NCI-H1105 (cell line): ENCODE measurements around the gene CPLX3.

ENCODE experiments used
- DNase-seq: peaks from one replicate; lab custom pipeline; 2025; lab: John Stamatoyannopoulos, UW

The CPLX3 gene

DNA sequence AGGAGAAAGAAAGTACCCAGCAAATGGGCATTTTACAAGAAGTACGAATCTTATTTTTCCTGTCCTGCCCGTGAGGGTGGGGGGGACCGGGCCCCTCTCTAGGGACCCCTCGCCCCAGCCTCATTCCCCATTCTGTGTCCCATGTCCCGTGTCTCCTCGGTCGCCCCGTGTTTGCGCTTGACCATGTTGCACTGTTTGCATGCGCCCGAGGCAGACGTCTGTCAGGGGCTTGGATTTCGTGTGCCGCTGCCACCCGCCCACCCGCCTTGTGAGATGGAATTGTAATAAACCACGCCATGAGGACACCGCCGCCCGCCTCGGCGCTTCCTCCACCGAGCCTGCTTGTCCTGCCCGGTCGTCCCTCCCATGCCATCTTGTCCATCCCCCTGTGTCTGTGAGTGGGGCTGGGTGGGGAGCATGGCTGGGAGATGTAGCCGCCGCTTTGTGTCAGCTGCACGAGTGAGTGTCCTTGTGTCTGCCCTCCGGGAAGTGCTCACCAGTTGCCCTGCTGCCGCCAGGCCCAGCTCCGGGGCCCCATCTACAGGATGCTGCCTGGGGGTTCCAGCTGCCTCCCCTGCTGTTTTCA is 23.5 kb upstream of the CPLX3 start:
- DNase-seq, result no peak

DNA sequence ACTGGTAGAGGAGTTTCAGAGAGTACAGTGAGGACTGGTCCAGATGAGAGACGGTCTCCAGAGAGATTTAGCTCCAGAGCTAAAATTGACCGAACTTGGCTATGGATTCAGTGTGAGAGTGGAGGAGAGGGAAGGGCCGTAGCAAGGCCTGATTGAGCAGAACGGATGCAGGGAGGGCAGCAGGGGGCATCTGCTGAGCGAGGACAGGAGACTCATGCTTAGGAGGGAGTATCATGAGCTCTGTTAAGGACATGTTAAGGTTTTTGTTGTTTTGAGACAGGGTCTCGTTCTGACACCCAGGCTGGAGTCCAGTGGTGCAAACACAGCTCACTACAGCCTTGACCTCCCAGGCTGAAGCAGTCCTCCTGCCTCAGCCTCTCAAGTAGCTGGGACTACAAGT is 21.5 kb upstream of the CPLX3 start:
- DNase-seq, result no peak

DNA sequence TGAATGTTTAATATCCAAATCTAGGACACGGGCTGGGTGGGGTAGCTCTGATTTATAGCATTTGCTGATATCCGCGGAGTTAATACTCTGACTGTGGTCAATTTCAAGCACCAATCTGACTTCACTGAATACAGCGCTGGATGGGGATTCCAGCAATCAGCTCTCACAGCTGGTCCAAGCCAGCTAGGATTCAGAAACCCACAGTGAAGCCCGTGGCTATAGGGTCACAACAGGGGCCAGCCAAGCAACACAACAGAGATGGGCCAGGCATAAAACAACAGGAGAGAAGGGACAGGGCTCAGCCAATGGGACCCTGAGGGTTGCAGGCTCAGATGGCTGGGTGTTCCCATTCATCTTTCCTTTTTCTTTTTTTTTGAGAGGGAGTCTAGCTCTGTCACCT is 19.1 kb upstream of the CPLX3 start:
- no peak for DNase-seq

DNA sequence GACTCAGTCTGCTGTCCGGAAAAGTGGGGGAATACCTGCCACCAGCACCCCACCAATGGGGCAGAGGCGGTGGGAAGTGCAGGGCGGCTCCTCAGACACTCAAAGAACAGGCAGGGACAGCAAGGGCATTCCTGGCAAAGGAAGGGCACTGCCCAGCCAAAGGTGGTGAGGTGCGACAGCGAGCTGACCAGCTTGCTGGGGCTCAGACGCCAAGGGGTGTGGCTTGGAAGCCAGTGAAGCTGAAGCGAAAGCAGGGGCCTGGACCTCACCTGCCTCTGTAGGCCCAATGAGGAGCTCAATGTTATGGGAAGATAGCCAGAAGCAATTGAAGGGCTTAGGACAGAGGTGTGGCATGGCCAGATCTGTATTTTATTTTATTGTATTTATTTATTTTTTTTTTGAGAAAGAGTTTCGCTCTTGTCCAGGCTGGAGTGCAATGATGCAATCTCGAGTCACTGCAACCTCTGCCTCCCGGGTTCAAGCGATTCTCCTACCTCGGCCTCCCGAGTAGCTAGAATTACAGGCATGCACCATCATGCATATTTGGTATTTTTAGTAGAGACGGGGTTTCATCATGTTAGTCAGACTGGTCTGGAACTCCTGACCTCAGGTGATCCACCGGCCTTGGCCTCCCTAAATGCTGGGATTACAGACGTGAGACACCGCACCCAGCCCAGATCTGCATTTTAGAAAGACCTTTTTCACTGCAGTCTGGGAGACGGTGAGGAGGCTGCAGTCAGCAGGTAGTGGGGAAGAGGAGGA is 18.2 kb upstream of the CPLX3 start:
- DNase-seq, result no peak

DNA sequence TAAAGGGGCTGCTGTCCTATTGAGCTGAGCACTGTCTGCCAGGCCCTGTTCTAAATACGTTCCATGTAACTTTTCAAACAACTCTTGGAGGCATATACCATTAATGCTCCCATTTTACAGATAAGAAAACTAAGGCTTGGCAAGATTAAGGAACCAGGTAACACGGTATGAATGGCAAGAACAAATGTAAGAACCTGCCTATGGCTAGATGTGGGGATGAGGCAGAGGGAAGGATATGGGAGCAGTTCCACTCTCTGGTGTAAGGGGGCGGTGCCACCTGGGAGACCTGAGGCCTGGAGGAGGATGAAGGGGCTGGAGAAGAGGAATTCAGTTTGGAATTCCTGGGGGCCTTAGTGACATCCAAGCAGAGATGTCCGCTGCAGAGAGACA is 17.6 kb upstream of the CPLX3 start:
- no peak for DNase-seq

DNA sequence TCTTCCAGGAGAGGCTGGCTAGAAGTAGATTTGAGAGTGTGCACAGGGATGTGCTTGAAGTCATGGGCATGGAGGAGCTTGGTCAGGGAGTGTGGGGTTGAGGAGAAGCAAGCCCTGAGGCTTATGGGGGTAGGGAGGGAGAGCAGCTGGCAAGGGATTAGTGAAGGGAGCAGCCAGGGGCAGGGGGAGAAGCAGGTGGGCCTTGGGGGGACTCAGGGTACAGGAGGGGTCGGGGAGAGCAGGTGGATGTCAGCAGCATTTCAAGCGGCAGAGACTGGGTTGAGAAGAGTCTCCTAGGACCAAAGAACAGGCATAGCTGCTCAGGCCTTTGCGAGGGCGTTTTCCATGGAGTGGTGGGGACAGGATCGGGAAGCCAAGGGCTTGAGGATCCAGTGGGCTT is 17.2 kb upstream of the CPLX3 start:
- DNase-seq, result no peak

DNA sequence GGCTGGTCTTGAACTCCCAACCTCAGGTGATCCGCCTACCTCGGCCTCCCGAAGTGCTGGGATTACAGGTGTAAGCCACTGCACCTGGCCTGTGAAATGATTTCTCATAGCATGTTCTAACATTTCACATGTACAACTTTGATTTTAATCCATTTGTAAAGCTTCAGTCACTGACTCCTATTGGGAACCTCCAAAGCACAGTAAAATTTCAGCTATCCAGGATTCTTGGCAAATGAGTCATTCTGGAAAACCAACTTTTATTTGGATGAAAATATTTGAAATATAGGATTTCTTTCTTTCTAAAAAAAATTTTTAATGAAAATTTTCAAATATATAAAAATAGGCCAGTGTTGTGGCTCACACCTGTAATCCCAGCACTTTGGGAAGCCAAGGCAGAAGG is 16.5 kb upstream of the CPLX3 start:
- DNase-seq, result no peak

DNA sequence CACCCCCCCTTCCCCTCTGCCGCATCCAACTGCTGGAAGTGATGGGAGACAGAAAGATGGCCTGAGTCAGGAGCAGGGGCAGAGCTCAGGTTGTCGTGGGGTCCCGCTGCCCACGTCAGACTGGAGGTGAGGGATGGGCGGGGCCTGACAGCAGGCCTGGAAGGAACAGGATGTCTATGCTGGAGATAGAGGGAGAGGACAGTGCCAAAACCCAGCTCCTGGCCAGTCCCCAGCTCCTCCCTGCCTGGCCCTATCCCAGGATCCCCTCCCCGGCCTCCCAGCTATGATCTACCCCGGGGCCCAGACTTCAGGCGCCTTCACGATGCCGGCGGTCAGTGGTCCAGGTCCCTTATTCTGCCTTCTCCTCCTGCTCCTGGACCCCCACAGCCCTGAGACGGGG is 13.9 kb upstream of the CPLX3 start, which contains the start of gene LMAN1L:
TSS of gene LMAN1L (plus strand) at position 303 of the 400 bp plus-strand sequence. CDS start at position 323, 20 bp downstream.
- DNase-seq, result no peak

DNA sequence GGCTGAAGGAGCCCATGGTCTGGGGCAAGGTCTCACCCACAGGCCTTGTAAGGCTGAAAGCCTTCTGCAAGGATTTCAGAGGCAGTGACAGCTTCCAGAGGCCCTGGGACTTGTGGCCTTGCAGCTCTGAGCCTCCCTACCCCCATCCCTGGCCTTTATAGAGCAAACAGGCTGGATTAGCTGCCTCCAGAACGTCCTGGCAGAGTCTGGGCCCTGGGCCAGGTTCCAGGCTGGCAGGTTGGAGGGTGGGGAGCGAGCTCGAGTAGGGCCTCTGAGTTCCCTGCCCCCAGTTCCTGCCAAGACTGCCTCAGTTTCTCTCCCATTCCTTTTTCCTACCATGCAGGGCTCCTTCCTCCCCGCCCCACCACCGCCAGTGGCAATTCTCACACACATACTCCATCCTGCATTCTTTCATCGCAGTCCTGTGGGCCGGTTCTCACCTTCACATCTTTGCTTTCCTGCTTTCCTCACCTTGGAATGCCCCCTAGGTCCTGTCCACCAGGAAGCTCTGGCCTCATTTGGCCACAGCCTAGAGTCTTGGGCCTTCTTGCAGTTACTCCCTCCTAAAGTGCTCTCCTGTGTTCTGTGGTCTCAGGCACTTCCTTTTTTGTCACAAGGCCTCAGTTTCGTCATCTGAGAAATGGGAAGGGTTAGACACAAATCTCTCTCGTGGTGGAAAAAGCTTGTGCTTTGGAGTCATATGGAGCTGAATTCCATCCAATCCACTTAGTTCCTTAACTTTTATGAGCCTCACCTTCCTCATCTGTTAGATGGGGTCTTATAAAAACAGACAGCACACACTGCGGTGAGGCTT is 11.1 kb upstream of the CPLX3 start:
- DNase-seq, result no peak

DNA sequence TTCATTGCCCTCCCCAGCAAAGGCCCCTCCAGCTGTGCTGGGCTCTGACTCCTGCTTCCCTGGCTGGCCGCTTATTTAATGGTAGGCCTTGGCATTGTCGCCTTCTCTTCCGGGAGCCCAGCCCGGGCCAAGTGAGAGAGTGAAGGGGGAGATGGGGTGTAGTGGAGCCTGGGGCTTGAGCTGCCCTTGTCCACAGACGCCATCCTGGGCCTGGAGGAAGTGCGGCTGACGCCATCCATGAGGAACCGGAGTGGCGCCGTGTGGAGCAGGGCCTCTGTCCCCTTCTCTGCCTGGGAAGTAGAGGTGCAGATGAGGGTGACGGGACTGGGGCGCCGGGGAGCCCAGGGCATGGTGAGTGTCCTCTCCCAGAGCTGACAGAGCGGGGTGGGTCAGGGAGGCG is 10.5 kb upstream of the CPLX3 start:
- no peak for DNase-seq

DNA sequence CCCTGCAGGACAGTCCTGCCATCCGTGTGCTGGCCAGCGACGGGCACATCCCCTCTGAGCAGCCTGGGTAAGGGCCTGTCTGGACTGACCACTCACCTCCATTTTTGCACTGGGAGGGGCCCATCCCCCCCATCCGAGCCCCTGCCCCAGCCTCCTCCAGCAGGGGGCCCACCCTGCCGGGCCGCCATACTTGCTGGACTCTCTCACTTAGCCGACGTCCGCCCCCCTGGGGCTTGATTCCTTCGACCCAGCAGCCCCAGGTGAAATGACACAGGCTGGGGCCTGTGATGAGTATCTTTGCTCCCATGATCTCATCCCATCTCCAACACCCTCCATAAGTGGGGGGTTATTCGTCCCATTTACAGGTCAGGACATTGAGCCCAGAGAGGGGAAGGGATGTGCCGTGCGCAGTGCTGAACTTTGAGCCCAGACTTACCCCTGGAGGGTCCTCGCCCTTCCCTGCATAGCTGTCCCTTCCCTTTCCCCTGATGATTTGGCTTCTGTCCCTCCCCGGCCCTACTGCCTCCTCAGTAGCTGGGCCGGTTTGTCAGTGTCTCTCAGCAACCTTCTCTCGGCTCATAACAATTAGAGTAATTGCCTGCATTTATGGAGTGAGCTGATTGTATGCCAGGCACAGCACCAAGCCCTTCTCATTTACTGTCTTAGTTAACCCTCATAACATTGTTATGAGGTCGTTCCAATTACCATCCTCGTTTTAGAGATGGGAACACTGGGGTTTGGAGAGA is 9.6 kb upstream of the CPLX3 start:
- DNase-seq, result no peak

DNA sequence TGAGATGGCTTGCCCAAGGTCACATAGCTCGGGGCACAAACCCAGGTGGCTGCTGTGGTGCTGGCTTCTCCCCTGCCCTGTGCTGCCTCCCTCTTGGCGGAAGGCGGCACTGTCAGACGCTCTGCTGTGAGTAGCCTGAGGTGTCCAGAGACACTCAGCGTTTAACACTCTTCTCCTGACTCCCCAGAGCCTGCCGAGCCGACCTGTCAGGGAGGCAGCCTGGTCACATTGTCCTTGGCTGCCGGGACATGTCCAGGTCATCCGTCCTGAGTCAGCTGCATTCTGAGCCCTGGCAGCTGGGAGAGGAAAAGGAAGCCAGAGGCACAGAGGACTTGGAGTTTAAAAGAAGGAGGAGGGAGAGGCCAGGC is 9.1 kb upstream of the CPLX3 start:
- DNase-seq, result no peak

DNA sequence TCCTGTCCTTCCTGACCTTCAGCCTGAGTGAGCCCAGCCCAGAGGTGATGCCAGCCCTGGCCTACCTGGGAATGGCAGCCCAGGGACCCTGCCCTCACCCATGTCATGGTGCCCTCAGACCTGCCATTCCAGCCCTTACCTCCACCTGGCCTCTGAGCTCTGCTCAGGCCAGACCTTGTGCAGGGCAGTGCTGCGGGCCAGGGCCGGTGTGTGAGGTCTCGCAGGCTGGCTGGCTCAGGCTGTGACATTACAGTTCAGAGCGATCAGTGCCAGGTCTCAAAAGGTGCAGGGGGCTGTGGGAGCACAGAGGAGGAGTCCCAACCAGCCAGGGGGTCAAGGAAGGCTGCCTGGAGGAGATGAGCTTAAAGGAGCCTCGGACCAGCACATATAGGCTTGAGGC is 6.4 kb upstream of the CPLX3 start:
- no peak for DNase-seq

DNA sequence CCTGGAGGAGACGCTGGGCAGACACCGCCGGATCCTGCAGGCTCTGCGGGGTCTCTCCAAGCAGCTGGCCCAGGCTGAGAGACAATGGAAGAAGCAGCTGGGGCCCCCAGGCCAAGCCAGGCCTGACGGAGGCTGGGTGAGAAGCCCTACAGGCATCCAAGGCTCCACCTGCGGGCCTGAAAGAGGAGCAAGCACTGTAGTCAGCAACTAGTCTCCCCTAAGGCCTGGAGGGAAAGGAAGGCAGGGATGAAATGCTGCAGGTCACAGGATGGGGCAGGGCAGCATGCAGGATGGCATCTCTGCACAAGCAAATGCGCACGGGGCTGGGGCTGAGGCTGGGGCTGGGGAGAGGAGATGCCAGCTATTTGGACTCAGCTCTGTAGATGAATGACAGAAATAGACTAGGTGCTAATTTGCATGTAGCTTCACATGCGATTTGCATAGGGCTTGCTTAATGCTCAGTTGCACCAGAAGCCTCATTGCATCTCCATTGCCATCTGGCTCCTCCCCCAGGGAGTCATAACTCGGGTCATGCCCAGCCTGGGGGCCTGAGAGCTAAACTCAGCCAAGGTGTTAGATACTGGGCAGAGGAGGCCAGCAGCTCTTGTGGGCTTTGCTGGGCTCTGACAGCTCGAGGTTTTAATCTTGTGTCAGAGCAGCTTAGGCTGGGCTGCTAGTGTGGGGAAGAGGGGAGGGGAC is 5.2 kb upstream of the CPLX3 start:
- DNase-seq, result no peak

DNA sequence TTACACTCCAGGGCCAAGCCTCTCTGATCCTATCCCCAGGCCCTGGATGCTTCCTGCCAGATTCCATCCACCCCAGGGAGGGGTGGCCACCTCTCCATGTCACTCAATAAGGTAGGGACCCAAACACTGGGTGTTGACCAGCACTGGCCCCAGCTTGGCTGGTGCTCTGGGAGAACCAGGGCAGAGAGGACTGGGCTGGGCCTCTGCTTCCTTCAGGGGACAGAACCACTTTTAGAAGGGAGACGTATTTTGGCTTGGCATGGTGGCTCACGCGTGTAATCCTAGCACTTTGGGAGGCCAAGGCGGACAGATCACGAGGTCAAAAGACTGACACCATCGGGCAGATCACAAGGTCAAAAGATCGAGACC is 4.7 kb upstream of the CPLX3 start:
- no peak for DNase-seq

DNA sequence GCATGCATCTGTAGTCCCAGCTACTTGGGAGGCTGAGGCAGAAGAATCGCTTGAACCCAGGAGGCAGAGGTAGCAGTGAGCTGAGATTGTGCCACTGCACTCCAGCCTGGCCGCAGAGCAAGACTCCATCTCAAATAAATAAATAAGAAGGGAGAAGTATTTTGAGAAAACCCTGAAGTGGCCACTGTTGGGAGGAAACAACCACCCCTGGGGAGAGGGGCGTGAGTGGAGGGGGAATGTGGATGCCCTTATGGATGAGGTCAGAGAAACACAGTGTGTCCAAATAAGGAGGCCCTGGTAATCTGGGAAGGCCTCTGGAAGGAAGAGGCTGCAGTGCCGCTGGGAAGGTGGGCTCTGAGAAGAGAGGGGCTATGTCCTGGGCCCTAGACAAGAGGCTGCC is 4.2 kb upstream of the CPLX3 start:
- no peak for DNase-seq

DNA sequence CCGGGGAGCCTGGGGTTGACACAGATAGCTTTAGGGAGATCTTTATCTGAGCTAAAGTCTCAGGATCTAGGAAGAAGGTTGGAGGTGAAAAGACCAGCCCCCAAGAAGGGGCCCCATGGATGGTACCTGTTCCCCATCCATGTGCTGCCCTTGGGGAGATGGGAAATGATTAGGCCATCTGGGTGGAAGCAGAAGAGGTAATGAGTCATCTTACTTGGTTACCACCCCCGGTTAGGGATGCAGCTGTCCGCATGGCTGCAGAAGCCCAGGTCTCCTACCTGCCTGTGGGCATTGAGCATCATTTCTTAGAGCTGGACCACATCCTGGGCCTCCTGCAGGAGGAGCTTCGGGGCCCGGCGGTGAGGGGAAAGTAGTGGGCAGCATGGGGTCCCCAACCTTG is 3.1 kb upstream of the CPLX3 start:
- no peak for DNase-seq

DNA sequence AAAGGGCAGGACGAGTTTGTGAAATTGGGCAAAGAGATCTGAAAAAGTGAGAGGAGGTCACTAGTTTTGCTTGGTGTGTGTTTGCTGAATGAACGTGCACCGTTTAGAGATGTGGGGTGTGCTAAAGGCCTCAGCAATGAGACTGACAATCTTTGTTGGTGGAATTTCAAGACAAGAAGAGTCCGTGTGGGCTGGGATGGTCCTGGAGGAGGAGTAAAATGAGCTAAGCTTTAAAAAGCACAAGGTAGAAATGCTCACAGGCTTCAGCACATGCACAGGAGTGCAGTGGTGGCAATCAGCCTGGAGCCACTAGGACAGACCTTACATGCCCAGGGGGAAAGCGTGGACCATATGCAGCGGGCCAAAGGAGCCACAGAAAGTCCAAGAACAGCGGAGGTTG is 1.5 kb upstream of the CPLX3 start:
- no peak for DNase-seq

DNA sequence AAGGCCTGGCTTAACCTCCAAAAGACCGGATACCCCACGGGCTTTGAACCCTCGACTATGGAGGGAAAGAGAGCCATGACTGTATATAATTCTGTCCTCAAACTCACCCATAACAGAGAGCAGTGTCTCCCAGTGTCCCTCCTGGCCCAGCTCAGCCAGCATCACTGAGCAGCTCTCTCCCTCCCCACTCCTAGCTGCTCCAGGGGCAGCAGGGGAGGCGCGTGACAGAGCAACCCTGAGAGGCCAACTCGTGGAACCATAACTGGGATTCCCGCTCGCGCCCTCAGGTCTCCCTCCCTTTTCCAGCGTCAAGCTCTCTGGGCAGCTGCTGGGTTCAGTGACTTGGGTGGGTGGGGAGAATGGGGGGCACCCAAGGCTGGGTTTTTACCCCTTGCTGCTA is 561 bp upstream of the CPLX3 start:
- DNase-seq, result no peak

DNA sequence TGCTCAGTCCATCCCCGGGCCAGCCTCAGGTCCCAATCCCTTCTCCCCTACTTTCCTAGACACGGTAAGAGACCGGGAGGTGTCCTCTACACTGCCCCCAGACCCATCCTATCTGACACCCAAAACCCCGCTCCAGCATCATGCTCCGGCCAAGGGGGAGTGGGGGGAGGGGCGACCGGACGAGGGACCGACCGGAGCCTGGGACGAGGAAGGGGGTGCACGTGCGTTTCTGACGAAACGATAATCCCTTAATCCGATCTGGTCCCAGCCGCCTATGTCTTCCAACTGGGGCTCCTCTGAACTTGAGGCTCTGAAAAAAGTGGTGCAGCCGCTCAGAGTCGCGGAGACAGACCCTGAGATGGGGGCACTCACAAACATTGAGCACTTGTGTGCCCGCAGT is 494 bp downstream of the CPLX3 start:
- DNase-seq, result no peak

DNA sequence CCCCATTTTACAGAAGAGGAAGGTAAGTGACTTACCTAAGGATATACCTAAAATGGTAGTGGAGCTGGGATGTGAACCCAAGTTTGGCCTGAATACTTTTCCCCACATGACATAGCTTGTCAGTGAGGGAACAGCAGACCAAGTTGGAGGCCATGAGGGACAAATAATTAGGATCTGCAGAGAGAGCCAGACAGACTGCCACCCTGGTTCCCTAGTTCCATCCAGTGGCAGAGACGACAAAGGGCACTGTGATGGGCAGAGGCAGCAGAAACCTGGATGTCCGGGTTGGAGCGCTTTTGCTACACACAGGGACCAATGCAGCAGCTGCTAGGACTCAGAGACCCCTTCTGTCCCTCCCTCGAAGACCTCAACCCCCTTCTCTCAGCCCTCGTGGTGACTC is 1.2 kb downstream of the CPLX3 start:
- no peak for DNase-seq

DNA sequence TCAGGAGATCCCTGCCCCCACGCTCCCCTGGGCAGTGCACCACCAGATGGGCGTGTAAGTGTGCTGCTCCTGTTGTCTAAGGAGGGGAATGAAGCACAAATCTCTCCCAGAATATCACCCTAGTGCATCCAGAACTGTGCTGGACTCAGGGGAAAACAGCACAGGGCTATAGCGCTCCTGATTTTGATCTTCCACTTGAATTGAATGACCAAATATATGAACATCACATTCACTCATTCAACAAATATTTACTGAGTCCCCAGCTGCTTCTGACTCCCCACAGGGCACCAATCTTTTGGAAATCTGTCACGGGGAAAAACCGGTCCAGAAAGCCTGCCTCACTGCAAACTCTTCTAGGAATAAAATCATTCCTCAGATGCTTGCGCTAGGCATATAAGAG is 2.4 kb downstream of the CPLX3 start:
- no peak for DNase-seq
